ENCODE results near the gene JOSD1.
A peak's percentile ranks its signal among the peaks of the same experiment; 100 is the strongest.

JOSD1 gene

DNA sequence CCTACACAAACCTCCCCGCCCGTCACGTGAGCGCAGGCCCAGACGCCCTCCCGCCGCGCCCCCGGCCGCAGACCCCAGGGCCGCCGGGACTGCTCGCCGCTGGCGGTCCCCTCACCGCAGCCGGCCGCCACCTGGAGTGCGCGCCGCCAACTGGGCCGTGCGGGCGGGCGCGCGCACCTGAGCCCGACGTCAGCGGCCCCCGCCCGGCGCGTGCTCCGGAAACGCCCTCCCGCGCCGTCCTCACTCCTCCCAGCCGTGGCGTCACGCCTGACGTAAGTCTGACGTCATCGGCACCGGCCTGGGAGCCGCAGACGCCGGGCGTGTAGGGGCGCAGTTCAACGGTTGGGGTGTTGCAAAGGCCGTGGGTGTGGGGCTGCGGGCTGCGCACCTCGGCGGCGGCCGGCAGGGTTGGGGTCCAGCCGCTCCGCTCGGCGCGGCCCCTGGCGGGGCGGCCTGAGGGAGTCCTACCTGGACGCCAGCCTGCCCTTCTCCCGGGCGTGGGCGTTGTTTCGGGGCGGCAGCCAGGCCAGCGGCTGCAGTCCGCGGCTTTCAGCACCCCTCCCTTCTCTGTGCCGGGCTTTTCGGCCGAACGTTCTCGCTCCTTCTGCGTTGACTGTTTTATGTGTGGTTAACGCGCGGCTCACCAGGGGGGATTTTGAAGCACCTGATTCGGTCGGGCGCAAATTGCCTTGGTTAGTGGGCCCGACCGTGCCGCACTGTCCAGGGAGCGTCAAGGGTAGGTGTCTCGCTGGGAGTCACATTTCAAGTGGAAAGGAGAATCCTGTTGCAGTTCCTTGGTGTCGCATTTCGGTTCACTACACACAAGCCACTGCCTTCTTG, at the start of gene JOSD1:
JOSD1 (minus strand) TSS at position 155 of the 840 bp plus-strand sequence. CDS start 956 bp downstream, outside the sequence.
- peak; percentile 96 for DNase-seq (ENCODE audit: low spot score)
- peak within 1 kb of the TSS; percentile 98 for H3K4me3 ChIP-seq
- TF ChIP-seq, protein P1, sequence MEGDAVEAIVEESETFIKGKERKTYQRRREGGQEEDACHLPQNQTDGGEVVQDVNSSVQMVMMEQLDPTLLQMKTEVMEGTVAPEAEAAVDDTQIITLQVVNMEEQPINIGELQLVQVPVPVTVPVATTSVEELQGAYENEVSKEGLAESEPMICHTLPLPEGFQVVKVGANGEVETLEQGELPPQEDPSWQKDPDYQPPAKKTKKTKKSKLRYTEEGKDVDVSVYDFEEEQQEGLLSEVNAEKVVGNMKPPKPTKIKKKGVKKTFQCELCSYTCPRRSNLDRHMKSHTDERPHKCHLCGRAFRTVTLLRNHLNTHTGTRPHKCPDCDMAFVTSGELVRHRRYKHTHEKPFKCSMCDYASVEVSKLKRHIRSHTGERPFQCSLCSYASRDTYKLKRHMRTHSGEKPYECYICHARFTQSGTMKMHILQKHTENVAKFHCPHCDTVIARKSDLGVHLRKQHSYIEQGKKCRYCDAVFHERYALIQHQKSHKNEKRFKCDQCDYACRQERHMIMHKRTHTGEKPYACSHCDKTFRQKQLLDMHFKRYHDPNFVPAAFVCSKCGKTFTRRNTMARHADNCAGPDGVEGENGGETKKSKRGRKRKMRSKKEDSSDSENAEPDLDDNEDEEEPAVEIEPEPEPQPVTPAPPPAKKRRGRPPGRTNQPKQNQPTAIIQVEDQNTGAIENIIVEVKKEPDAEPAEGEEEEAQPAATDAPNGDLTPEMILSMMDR (IDR thresholded peaks at IDR 0.05): no peak
- H3K27ac ChIP-seq: peak within 1 kb of the TSS; percentile 100

GRCh38 chr22:38750104-38750503, 49.4 kb upstream of the JOSD1 start:
- TF ChIP-seq, protein P1 (IDR thresholded peaks at IDR 0.05): no peak
- peak overlapping the region in 1 of 2 donors; percentile 26 for H3K27ac ChIP-seq
- no peak overlapping the region for H3K4me3 ChIP-seq

DNA sequence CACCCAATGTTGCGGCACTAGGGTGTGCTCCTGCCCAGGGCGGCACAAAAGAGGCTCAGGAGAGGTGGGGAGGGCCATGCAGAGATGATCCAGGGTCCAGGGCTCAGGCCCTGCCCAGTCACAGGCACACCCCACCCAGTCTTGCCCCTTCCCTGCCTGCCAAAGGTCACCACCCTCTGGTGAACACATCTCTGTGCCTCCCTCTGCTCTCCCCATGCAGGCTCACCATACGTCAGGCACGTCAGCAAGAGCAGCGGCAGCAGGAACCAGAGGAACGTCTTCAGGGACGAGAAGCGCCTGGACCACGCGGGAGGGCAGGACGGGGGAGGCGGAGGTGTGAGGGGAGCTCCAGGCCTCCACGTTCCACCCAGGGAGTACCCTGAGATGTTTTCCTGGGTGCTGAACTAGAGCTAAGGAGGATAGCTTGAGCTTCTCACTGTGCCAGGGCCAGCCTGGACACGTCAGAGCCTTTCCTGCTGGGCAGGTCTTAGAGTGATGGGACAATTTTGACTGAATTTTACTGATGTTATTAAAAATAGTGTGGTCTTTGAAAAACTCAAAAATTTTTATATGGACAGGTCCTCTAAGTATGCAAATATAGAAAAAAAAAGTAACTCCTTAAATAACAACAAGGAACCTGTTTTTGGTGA, 47.9 kb upstream of the JOSD1 start:
- H3K4me3 ChIP-seq: no peak overlapping the region
- TF ChIP-seq, protein P1 (IDR thresholded peaks at IDR 0.05): no peak
- DNase-seq (ENCODE audit: low spot score): no peak
- H3K27ac ChIP-seq: no peak overlapping the region

More at GRCh38 chr22:38750104-38750503, 49.4 kb upstream of the JOSD1 start:
- no peak for DNase-seq (ENCODE audit: low spot score)

GRCh38 chr22:38745676-38746460, 45.1 kb upstream of the JOSD1 start:
- DNase-seq (ENCODE audit: low spot score): no peak
- H3K4me3 ChIP-seq: no peak overlapping the region
- no peak overlapping the region for H3K27ac ChIP-seq
- TF ChIP-seq, protein P1 (IDR thresholded peaks at IDR 0.05): no peak

- no peak overlapping the region for H3K27ac ChIP-seq
- DNase-seq (ENCODE audit: low spot score): no peak
- TF ChIP-seq, protein P1 (IDR thresholded peaks at IDR 0.05): no peak
- H3K4me3 ChIP-seq: no peak overlapping the region
Observed at GRCh38 chr22:38744981-38745380, 44.2 kb upstream of the JOSD1 start.

- no peak for DNase-seq (ENCODE audit: low spot score)
- no peak overlapping the region for H3K27ac ChIP-seq
- TF ChIP-seq, protein P1 (IDR thresholded peaks at IDR 0.05): no peak
- no peak overlapping the region for H3K4me3 ChIP-seq
Observed at GRCh38 chr22:38742176-38742942, 41.6 kb upstream of the JOSD1 start.
